D341Med (cell line): ENCODE results near the gene SMPD3.

Experiments
- DNase-seq: peaks from one replicate; pipeline ENCODE4 v3.0.0; 2012; ENCODE audit warnings: low spot score

Gene SMPD3

GRCh38 chr16:68404736-68405345 is 43.5 kb downstream of the SMPD3 start:
- no peak for DNase-seq

GRCh38 chr16:68403704-68404103 is 44.6 kb downstream of the SMPD3 start:
- no peak for DNase-seq

DNA sequence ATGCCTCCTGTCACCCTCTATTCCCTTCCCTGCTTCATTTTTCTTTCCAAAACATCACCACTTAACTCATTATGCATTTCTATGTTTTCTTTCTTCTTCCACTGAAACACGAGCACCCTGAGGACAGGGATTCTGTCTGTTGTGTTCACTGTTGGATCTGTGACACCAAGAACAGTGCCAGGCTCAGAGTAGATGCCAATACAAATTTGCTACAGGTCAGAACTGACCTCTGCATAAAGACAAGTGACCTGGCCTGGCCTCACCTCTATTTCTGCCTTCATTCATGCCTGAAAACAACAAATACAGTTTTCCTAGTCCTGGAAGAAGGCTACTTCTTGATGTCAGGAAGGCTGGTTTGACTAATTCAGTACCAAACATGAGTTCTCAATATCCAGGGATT is 45.1 kb downstream of the SMPD3 start:
- DNase-seq: no peak

DNA sequence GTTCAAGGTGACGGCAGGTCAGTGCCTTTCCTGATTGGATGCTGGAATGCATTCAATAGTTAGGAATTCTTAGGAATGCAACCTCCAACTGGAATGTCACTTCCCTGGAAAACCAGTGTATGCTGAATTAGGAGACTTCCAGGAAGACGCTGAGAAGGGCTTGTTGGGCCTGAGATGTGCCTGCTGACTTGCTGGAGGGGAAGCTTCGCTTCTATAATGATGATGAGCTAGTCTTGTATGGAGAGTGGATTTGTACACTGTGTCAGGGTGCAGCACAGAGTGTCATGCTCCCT is 45.6 kb downstream of the SMPD3 start:
- no peak for DNase-seq

DNA sequence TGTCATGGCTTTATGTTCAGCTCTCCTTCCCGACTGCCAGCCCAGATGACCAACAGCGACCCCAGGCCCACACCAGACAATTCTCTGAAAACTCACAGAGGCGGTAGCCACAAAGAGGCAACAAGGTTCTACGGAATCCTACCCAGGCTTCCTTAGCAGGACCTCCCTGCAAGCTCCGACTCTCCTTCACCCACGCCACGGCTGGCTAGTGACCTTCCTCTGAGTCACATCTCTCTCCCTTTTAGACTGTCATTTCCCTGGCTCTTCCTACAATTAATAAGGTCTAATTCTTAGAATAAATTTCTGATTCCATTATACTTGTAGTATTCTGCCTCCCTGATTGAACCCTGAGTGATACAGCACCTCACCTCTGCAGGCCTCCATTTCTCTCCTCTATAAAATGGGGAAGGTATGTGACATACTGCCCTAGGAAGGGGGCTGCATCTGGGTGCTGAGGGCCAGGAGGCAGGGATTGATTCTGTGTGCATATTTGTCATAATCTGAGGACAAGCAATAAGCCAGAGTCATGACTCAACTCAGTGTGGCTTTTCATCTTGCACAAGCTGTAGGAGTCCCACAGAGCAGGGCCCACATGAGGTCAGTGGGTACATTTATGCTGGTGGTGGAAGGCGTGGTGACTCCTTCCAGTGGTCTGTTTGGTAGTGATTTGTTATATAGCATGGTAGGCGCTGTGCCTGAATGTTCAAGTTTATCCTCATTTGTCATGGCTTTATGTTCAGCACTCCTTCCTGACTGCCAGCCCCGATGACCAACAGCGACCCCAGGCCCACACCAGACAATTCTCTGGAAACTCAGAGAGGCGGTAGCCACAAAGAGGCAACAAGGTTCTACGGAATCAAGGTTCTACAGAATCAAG is 46.2 kb downstream of the SMPD3 start:
- DNase-seq: no peak

- no peak for DNase-seq
These were observed 47.3 kb downstream of the SMPD3 start for GRCh38 chr16:68400924-68401460.

DNA sequence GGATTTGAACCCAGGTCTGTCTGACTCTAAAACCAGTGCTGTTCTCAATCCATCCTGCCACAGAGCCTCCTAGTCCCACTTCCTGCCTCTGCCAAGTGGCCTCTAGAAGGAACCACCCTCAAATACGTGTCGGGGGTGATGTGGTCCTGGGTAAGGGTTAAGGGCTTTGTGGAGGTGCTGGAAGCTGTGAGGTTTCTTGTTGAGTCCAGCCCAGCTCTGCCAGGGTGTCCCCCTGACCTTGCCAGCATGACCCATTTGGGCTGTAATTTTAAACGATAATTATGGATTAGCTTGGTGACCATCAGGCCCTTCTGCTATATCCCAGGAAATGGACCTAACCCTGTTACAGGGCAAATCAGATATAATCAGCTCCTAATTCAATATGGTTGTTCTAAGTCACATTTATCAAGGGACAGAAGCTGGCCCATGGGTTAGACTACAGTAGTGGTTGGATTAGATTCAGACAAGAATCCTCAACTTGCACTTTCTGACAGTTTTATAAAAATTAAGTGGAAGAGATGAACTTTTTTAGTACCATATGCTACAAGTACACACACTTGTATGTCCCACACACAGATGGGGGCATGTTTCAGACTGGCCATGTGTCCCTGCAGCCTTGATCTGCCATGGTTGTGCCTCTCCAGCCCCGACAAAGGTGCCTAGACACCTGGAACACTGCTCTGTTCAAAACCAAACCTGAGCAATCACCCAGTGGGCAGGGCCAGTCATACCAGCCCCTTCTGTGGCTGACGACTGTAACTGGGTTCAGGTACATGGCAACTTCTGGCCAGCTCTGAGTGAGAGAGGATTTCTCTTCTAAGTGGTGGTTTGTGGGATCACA is 48.0 kb downstream of the SMPD3 start:
- DNase-seq: no peak

DNA sequence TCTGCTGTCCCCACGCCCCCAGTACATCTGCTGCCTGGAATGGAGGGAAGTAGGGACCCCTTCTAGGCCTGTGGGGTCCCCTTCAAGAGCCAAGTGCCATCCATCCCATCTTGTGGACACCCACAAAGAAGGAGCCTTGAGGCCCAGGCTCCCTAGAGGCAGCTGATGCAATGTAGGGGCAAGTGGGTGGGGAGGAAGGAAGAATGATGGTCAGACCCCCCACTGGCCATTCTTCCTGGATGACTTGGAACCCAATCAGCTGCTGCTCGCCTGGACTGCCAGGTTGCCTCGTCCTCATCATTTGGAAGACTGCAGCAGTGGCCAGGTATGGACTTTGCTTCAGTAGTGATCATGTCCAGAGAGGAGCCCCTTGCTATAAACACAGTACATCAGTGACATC is 48.9 kb downstream of the SMPD3 start:
- no peak for DNase-seq

GRCh38 chr16:68397710-68398201 is 50.6 kb downstream of the SMPD3 start:
- DNase-seq: no peak

- DNase-seq: peak; percentile 61
These were observed 51.8 kb downstream of the SMPD3 start for GRCh38 chr16:68396481-68396880.

- DNase-seq: no peak
These were observed 52.5 kb downstream of the SMPD3 start for GRCh38 chr16:68395815-68396214.

DNA sequence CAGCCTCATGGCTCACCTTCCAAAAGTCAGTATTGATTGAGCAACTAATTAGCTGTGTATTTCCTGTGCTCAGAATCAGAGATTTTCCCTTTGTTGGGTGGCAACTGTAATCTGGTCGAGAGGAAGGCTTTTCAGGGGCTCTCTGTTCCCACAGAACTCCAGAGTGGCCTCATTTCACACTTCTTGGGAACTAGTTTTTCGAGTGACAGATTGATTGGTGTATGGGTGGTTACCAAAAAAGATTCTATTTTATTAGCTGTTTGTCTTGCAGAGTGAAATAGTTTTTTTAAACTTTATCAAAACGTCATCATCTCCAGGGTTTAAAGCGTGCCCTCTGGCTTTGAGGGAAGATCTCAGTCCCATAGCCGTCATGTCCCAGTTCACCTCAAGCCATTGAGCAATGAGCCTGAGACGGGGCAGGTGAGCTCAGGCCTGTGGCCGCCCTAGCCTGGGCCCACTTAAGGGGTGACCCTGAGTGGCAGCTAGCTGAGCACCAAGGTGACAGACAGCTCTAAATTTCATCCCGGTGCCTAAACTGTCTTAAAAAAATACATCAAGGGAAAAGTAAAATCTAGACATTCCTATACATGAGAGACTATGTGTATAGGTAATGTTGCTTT is 53.0 kb downstream of the SMPD3 start:
- no peak for DNase-seq

- DNase-seq: no peak
These were observed 55.0 kb downstream of the SMPD3 start for GRCh38 chr16:68393333-68393732.

DNA sequence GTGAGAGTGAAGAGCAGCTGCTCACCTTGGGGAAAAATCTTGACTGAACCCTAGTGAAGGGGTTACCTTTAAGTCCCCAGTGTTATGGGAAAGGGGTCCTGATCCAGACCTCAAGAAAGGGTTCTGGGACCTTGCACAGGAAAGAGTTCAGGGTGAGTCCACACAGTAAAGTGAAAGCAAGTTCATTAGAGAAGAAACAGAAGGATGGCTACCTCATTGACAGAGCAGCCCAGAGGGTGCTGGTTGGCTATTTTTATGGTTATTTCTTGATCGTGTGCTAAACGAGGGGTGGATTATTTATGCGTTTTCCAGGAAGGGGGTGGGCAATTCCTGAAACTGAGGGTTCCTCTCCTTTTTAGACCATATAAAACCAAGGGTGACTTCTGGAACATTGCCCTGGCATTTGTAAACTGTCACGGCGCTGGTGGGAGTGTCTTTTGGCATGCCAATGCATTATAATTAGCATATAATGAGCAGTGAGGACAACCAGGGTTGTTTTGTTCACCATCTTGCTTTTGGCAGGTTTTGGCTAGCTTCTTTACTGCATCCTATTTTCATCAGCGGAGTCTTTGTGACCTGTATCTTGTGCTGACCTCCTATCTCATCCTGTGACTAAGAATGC is 58.4 kb downstream of the SMPD3 start:
- no peak for DNase-seq

DNA sequence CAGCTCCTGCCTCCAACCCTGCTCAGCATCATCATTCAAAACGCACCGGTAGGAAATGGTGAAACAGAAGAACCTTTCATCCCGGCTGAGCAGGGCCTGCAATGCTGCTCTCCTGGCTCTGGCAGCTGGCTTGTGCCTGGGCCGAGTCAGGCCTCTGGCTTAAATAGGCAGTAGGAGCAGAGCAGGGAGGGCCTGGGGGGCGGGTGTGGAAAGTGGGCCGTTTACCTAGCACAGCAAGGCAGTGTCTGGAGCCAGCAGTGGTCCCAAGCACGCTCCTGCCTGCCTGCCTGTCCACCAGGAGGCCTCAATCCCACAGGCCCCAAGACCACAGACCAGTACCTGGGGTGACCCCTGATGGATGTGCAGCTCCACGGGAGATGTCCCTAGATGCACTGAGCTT is 59.3 kb downstream of the SMPD3 start:
- DNase-seq: no peak

- no peak for DNase-seq
These were observed 60.2 kb downstream of the SMPD3 start for GRCh38 chr16:68388124-68388523.

- no peak for DNase-seq
These were observed 61.0 kb downstream of the SMPD3 start for GRCh38 chr16:68387301-68387700.

DNA sequence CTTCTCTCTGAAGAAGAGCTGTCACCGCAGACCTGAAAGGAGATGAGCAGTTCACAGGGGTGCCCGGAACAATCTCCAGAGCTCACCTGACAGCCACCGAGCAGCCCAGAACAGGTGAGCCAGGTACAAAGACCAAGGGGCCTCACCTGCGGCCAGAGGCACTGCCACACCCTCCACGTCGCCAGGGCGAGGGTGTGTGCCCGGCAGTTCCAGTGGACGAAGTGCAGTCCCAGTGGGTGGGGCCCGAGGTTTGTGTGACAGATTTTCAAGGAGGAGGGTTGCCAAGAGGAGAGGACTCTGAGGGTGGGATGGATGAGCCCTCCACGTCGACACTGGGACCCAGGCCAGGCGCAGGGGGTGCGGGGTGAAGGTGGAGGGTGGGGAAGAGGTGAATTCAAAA is 61.7 kb downstream of the SMPD3 start:
- no peak for DNase-seq

GRCh38 chr16:68385371-68385770 is 62.9 kb downstream of the SMPD3 start:
- DNase-seq: no peak

GRCh38 chr16:68384288-68385161 is 63.8 kb downstream of the SMPD3 start:
- DNase-seq: no peak

DNA sequence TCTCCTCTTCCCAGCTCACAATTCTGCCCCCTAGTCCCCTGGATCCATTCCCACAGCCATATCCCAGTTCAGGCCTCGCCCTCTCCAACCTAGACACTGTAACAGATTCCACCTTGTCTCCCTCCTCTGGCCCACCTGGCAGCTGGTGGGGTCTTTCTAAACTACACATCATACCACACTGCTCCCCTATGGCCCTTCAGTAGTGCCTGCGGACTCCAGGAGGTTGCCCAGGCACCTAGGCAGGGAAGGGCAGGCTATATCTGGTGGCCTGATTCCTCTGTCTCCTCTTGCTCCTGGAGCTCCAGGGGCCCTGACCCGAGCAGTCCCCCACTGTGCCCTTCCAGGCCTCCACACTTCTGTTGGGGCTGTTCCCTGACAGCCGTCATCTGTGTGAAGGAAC is 64.5 kb downstream of the SMPD3 start:
- no peak for DNase-seq
